ENCODE measurements around the gene RHOXF2B.
A peak's percentile ranks its signal among the peaks of the same experiment; 100 is the strongest.
"Not testable (repeated sequence)": the region's sequence is repeated elsewhere in the genome, so short reads cannot be mapped to it uniquely, and the experiment has no call there.

Gene RHOXF2B

GRCh38 chrX:120077590-120077989 is at the start of gene RHOXF2B:
Gene RHOXF2B, minus strand, starts transcription at chrX:120077690. Its CDS starts 138 bp downstream, at chrX:120077552.
- DNase-seq, result not testable (repeated sequence)

- DNase-seq, result no peak
These were observed 48.0 kb upstream of the RHOXF2B start for GRCh38 chrX:120125444-120125843.

- DNase-seq, result no peak
These were observed 42.7 kb upstream of the RHOXF2B start for GRCh38 chrX:120120223-120120622.

GRCh38 chrX:120115438-120115963 is 38.0 kb upstream of the RHOXF2B start, which contains the start of gene RHOXF1:
Gene RHOXF1, minus strand, starts transcription at chrX:120115913. Its CDS starts 51 bp downstream, at chrX:120115862.
- DNase-seq, result no peak

- no peak for DNase-seq
These were observed 34.1 kb upstream of the RHOXF2B start for GRCh38 chrX:120111611-120112010.

GRCh38 chrX:120109378-120109777 is 31.9 kb upstream of the RHOXF2B start:
- DNase-seq, result no peak

GRCh38 chrX:120104707-120105106 is 27.2 kb upstream of the RHOXF2B start:
- DNase-seq, result not testable (repeated sequence)

GRCh38 chrX:120101057-120101456 is 23.6 kb upstream of the RHOXF2B start:
- not testable (repeated sequence) for DNase-seq

- DNase-seq, result no peak
These were observed 12.7 kb upstream of the RHOXF2B start for GRCh38 chrX:120090208-120090607.

GRCh38 chrX:120087289-120088017 is 10.0 kb upstream of the RHOXF2B start:
- no peak for DNase-seq

GRCh38 chrX:120085553-120086185 is 8.2 kb upstream of the RHOXF2B start:
- not testable (repeated sequence) for DNase-seq

- DNase-seq, result not testable (repeated sequence)
These were observed 11.3 kb downstream of the RHOXF2B start for GRCh38 chrX:120066169-120066568.

GRCh38 chrX:120042712-120043111 is 34.8 kb downstream of the RHOXF2B start:
- not testable (repeated sequence) for DNase-seq

- DNase-seq, result not testable (repeated sequence)
These were observed 35.2 kb downstream of the RHOXF2B start for GRCh38 chrX:120042247-120042646.

- not testable (repeated sequence) for DNase-seq
These were observed 37.3 kb downstream of the RHOXF2B start for GRCh38 chrX:120040176-120040575.

GRCh38 chrX:120039087-120039733 is 38.3 kb downstream of the RHOXF2B start:
- not testable (repeated sequence) for DNase-seq

GRCh38 chrX:120036704-120037103 is 40.8 kb downstream of the RHOXF2B start:
- no peak for DNase-seq

- peak in 3 of 56 donors; percentile 0 to 15 (median 2) for DNase-seq
These were observed 41.8 kb downstream of the RHOXF2B start for GRCh38 chrX:120035522-120036309.

- DNase-seq, result no peak
These were observed 48.1 kb downstream of the RHOXF2B start for GRCh38 chrX:120029354-120029753.

- no peak for DNase-seq
These were observed 54.2 kb downstream of the RHOXF2B start for GRCh38 chrX:120023259-120023658.

- DNase-seq, result no peak
These were observed 54.7 kb downstream of the RHOXF2B start for GRCh38 chrX:120022763-120023162.
